Ovary (tissue), 9 donors: ENCODE data around the gene DPY19L1. TPM values are rescaled to one million over a fixed set of nuclear protein-coding genes. Genes with fewer than 3 reads are reported as not detected.
"Not testable (repeated sequence)": the region's sequence is repeated elsewhere in the genome, so short reads cannot be mapped to it uniquely, and the experiment has no call there.

Experiments used
- DNase-seq, 5 donors: peaks; one replicate each; pipeline ENCODE4 v3.0.0-alpha.2; 2019 to 2020
- H3K27ac ChIP-seq, 2 donors: fragments of 200-600 bp; one replicate each; pipeline versions ENCODE4 v1.5.1 to v1.8.0; 2019 to 2022
- H3K27me3 ChIP-seq: fragments of 200-600 bp; one replicate; pipeline ENCODE4 v1.8.0; 2022
- H3K36me3 ChIP-seq: fragments of 200-600 bp; sonication (generic); one replicate; pipeline ENCODE4 v1.5.1; 2019
- H3K4me1 ChIP-seq: one replicate; pipeline ENCODE4 v1.8.1; 2013; ENCODE audit warnings: mild to moderate bottlenecking, moderate library complexity; ENCODE audit not compliant: insufficient read depth
- H3K4me3 ChIP-seq: fragments of 200-600 bp; sonication (generic); one replicate; pipeline ENCODE4 v1.5.1; 2017
- H3K9me3 ChIP-seq, 2 donors: fragments of 200-600 bp in 1 of 2; sonication (generic) in 1 of 2; one replicate each; pipeline versions ENCODE4 v1.5.1 to v1.8.1; 2013 to 2019; ENCODE audit warnings: mild to moderate bottlenecking in 1 of 2, moderate library complexity in 1 of 2
- EP300 ChIP-seq: sonication (generic); formaldehyde crosslinking; IDR thresholded peaks from one replicate; pipeline ENCODE4 v1.6.1; 2017; ENCODE audit warnings: antibody characterized with exemption
- POLR2A ChIP-seq: fragments of 450-650 bp; IDR thresholded peaks from one replicate; pipeline ENCODE4 v1.6.1; 2017; ENCODE audit warnings: antibody characterized with exemption, mild to moderate bottlenecking, moderate library complexity
- WGBS, 3 donors: extraction: QIAGEN DNeasy Blood & Tissue Kit in 1 of 3; methylation state at CpG; one replicate each; pipeline versions ENCODE4 v1.1.5 to v1.1.7; 2013 to 2017; 5-methylcytosine and 5-hydroxymethylcytosine counted together
- intact Hi-C, 4 donors: fragments of 100-400 bp; cut with DNase I; formaldehyde crosslinking; loops; one replicate each; pipeline versions ENCODE4 v1.11.0 to v1.15.1; 2022 to 2023
- polyA plus RNA-seq, 2 donors: library from polyadenylated mRNA; stranded (reverse); fragments of 200-250 nt in 1 of 2; fragments of 350-450 nt in 1 of 2; fragmentation: Illumina TruSeq in 1 of 2; extraction: RNeasy Lipid Tissue Mini Kit (QIAGEN cat#74804) in 1 of 2; gene quantifications; one replicate each; pipeline ENCODE4 v1.2.3, GENCODE V29; 2013 to 2014
- total RNA-seq, 7 donors: library from RNA; depleted of rRNA in 2 of 7; stranded (reverse); fragments of >200 nt in 2 of 7; fragmentation: NEBNext Ultra II Directional in 3 of 7; extraction: Animal tissue kit (Norgen Biotek cat#: 25700) in 3 of 7; gene quantifications; one replicate each; pipeline versions ENCODE4 v1.1.0 to v1.2.4, GENCODE V29; 2016 to 2023
- TF ChIP-seq, protein P1 (sequence below), 3 donors: fragments of 450-650 bp in 2 of 3; fragments of 200-600 bp in 1 of 3; IDR thresholded peaks; one replicate each; pipeline versions ENCODE4 v1.5.1 to v1.8.0; 2016 to 2022; ENCODE audit warnings: antibody characterized with exemption in 3 of 3, mild to moderate bottlenecking in 1 of 3
- donor health status: DM: no; HTN: no; CAD: no; lungs with moderate emphysema.
- donor health status: DM: no; HTN: no; CAD: no.
- donor health status: Bipolar disorder and iron deficiency.
- donor health status: DM: yes; HTN: yes; CAD: no.
- donor health status: DM: no; HTN: no; CAD: no.
- donor health status: DM: yes; HTN: yes; CAD: no.

Gene DPY19L1
- total and polyA plus RNA-seq, 9 donors: 8.1 to 32.7 (median 17.8) TPM

DNA sequence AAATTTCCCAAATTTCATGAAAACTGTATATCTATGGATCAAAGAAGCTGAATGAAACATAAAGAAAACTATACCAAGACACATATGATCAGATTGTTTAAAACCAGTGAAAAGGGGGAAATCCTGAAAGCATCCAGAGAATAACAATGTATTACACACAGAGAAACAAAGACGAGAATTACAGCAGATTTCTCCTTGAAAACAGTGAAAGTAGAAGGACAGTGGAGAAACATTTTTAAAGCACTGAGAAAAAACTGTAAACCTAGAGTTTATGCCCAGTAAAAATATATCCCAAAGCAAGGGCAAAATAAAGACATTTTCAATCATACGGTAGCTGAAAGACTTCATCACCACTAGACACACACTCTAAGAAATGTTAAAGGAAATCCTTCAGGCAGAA is 121.0 kb downstream of the DPY19L1 start:
- TF ChIP-seq POLR2A (no peak), EP300 (no peak)
- TF ChIP-seq, protein P1, sequence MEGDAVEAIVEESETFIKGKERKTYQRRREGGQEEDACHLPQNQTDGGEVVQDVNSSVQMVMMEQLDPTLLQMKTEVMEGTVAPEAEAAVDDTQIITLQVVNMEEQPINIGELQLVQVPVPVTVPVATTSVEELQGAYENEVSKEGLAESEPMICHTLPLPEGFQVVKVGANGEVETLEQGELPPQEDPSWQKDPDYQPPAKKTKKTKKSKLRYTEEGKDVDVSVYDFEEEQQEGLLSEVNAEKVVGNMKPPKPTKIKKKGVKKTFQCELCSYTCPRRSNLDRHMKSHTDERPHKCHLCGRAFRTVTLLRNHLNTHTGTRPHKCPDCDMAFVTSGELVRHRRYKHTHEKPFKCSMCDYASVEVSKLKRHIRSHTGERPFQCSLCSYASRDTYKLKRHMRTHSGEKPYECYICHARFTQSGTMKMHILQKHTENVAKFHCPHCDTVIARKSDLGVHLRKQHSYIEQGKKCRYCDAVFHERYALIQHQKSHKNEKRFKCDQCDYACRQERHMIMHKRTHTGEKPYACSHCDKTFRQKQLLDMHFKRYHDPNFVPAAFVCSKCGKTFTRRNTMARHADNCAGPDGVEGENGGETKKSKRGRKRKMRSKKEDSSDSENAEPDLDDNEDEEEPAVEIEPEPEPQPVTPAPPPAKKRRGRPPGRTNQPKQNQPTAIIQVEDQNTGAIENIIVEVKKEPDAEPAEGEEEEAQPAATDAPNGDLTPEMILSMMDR (IDR thresholded peaks at IDR 0.05): no peak
- H3K9me3 ChIP-seq: no peaks in the 10 kb centered on the region
- no peak overlapping the region for H3K4me3 ChIP-seq
- intact Hi-C loops: no loop called here
- H3K27ac ChIP-seq: no peak overlapping the region
- WGBS, 3 donors: 93 to 97% (median 96%) methylated on average over 2 of the region's 2 CpGs
- H3K36me3 ChIP-seq: no peaks in the 10 kb centered on the region
- H3K4me1 ChIP-seq: no peaks in the 10 kb centered on the region
- DNase-seq: no peak
- H3K27me3 ChIP-seq: no peaks in the 10 kb centered on the region

DNA sequence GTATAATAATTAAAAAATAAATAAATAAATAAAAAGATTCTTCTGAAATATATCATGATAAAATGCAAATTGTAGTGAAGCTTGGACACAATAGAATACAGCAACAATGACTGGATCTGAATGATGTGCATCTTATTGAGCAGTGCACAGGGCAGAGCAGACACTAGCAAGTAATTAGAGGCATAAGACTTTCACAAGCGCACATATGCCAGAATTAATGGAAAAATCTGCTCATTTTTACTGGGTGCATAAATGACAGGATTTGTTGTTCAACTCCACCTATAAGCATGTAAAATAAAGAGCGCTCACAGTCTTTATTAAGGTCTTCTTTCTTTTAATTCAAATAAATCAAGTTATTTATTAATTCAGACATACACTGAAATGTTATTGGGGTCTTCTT is 125.0 kb downstream of the DPY19L1 start:
- no peak overlapping the region for H3K27ac ChIP-seq
- 98% methylated on average over 2 of the region's 2 CpGs for WGBS, 3 donors
- no peak for DNase-seq
- H3K9me3 ChIP-seq: no peaks in the 10 kb centered on the region
- no peaks in the 10 kb centered on the region for H3K36me3 ChIP-seq
- no peaks in the 10 kb centered on the region for H3K4me1 ChIP-seq
- H3K27me3 ChIP-seq: no peaks in the 10 kb centered on the region
- H3K4me3 ChIP-seq: no peak overlapping the region
- intact Hi-C loops: no loop called here
- TF ChIP-seq, protein P1 (IDR thresholded peaks at IDR 0.05): no peak
- no peak for TF ChIP-seq POLR2A
- TF ChIP-seq EP300: no peak

DNA sequence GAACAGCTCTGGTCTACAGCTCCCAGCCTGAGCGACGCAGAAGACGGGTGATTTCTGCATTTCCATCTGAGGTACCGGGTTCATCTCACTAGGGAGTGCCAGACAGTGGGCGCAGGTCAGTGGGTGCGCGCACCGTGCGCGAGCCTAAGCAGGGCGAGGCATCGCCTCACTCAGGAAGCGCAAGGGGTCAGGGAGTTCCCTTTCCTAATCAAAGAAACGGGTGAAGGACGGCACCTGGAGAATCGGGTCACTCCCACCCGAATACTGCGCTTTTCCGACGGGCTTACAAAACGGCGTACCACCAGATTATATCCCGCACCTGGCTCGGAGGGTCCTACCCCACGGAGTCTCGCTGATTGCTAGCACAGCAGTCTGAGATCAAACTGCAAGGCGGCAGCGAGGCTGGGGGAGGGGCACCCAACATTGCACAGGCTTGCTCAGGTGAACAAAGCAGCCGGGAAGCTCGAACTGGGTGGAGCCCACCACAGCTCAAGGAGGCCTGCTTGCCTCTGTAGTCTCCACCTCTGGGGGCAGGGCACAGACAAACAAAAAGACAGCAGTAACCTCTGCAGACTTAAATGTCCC is 130.9 kb downstream of the DPY19L1 start:
- 30 to 59% (median 59%) methylated on average over 30 of the region's 30 CpGs for WGBS, 3 donors
- H3K27me3 ChIP-seq, intact Hi-C loops, H3K9me3 ChIP-seq, H3K36me3 ChIP-seq, DNase-seq, H3K4me3 ChIP-seq, H3K4me1 ChIP-seq, H3K27ac ChIP-seq: not testable (repeated sequence)

GRCh38 chr7:34904987-34905386 is 132.3 kb downstream of the DPY19L1 start:
- DNase-seq: no peak
- Histone ChIP-seq H3K27ac (no peak overlapping the region), H3K9me3 (no peaks in the 10 kb centered on the region), H3K4me1 (peaks cover 2% of the 10 kb centered on the region), H3K36me3 (no peaks in the 10 kb centered on the region), H3K4me3 (no peak overlapping the region), H3K27me3 (no peaks in the 10 kb centered on the region)
- intact Hi-C loops: no loop called here
- no peak for TF ChIP-seq EP300
- TF ChIP-seq POLR2A: no peak
- TF ChIP-seq, protein P1 (IDR thresholded peaks at IDR 0.05): no peak
- WGBS, 3 donors: 48 to 63% (median 57%) methylated on average over 4 of the region's 4 CpGs

DNA sequence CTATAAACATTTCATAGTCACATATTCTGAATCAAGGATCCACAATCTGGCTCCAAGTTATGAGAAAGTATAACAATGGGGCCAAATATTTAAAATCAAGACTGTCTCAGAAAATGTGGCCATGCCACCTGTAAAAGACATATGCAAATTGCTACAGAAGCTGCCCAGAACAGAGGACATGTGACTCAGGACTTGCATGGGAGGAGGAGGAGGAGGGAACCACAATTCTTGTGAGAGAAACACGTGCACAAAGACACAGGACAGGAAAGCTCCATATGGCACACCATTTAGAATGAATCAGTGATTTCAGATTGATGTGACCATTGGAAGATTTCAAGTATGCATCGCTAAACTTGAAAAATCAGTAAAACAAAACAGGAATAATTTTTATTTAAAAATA is 133.4 kb downstream of the DPY19L1 start:
- H3K27me3 ChIP-seq, DNase-seq, intact Hi-C loops, H3K27ac ChIP-seq, H3K4me1 ChIP-seq, H3K9me3 ChIP-seq, H3K4me3 ChIP-seq, H3K36me3 ChIP-seq: not testable (repeated sequence)
- WGBS, 3 donors: 68 to 73% (median 71%) methylated on average over 2 of the region's 2 CpGs
